GM12878 (cell line): ENCODE data around the gene RREB1. TPM values are rescaled to one million over a fixed set of nuclear protein-coding genes. Genes with fewer than 3 reads are reported as not detected.

Source experiments
- ATAC-seq: fragments of 200-7000 bp; cut with Tn5 transposase; 3 replicates; pipeline ENCODE4 v1.9.1; 2020; ENCODE audit warnings: mild to moderate bottlenecking, moderate library complexity
- BruUV-seq: library from RNA; stranded (reverse); fragments of 400-500 nt; replicated peaks from 2 replicates; lab custom pipeline; 2021; lab: Mats Ljungman, UMichigan
- CTCF ChIA-PET: fragments of 300-600 bp; sonication (Branson Sonifier 250); formaldehyde crosslinking; extraction: SDS; loops from one replicate; lab custom pipeline; 2021; ENCODE audit warnings: inconsistent platforms; lab: Yijun Ruan, JAX
- POLR2A ChIA-PET: fragments of 350-600 bp; formaldehyde crosslinking; extraction: SDS; loops from one replicate; lab custom pipeline; 2021; ENCODE audit warnings: inconsistent platforms; lab: Charles Lee
- RAD21 ChIA-PET: fragments of 300-600 bp; sonication (Branson Sonifier 250); formaldehyde crosslinking; loops from one replicate; lab custom pipeline; 2023; ENCODE audit warnings: antibody characterized with exemption; ENCODE audit not compliant: unreplicated experiment; lab: Charles Lee
- SMC1A ChIA-PET: fragments of 300-600 bp; sonication (Branson Sonifier 250); formaldehyde crosslinking; loops from one replicate; lab custom pipeline; 2023; ENCODE audit not compliant: unreplicated experiment, uncharacterized antibody; lab: Charles Lee
- DNase-seq: peaks from one replicate; pipeline ENCODE4 v3.0.0-alpha.2; 2011; ENCODE audit warnings: low read depth, low spot score
- FAIRE-seq: peaks from 3 replicates; lab custom pipeline; 2011; peaks lifted over from hg19 to GRCh38; lab: Jason Lieb, UNC
- H2AFZ ChIP-seq: 2 replicates; pipeline ENCODE4 v1.6.0; 2011; ENCODE audit warnings: low read depth, low read length, control low read depth; ENCODE audit not compliant: control insufficient read depth
- H3K27ac ChIP-seq: 2 replicates; pipeline ENCODE4 v1.5.1; 2011; ENCODE audit warnings: control low read depth; ENCODE audit not compliant: control insufficient read depth, insufficient read depth
- H3K27me3 ChIP-seq, 2 experiments: replicated peaks in 1 of 2; 2 replicates each; pipeline versions ENCODE4 v1.6.0 to v1.6.1; 2011; ENCODE audit warnings: low read length in 1 of 2; ENCODE audit not compliant: control insufficient read depth in 2 of 2, insufficient read depth in 2 of 2
- H3K36me3 ChIP-seq, 2 experiments: 2 replicates each; pipeline ENCODE4 v1.5.1; 2011; ENCODE audit warnings: low read length in 1 of 2; ENCODE audit not compliant: control insufficient read depth in 2 of 2, insufficient read depth in 2 of 2
- H3K4me1 ChIP-seq: 2 replicates; pipeline ENCODE4 v1.6.1; 2011; ENCODE audit warnings: mild to moderate bottlenecking, low read length, moderate library complexity, mixed read lengths; ENCODE audit not compliant: control insufficient read depth, insufficient read depth
- H3K4me2 ChIP-seq: 2 replicates; pipeline ENCODE4 v1.6.0; 2011; ENCODE audit warnings: control low read depth; ENCODE audit not compliant: control insufficient read depth, insufficient read depth
- H3K4me3 ChIP-seq: fragments of 200-600 bp; sonication (generic); 2 replicates; pipeline ENCODE4 v1.5.1; 2016
- H3K79me2 ChIP-seq: 2 replicates; pipeline ENCODE4 v1.6.0; 2011; ENCODE audit warnings: low read length; ENCODE audit not compliant: control insufficient read depth, insufficient read depth
- H3K9ac ChIP-seq: 2 replicates; pipeline ENCODE4 v1.8.0; 2011; ENCODE audit warnings: low read length, control low read depth, mixed read lengths; ENCODE audit not compliant: control insufficient read depth, insufficient read depth
- H3K9me3 ChIP-seq: replicated peaks from 3 replicates; pipeline ENCODE4 v1.5.1; 2011; ENCODE audit warnings: mild to moderate bottlenecking, low read length; ENCODE audit not compliant: control insufficient read depth, insufficient read depth
- H4K20me1 ChIP-seq: 2 replicates; pipeline ENCODE4 v1.6.0; 2011; ENCODE audit not compliant: control insufficient read depth, insufficient read depth
- BACH1 ChIP-seq: fragments of 450-650 bp; IDR thresholded peaks from 2 replicates; pipeline ENCODE4 v1.6.1; 2017; ENCODE audit warnings: mild to moderate bottlenecking, borderline replicate concordance
- BCLAF1 ChIP-seq: fragments of 450-650 bp; IDR thresholded peaks from 2 replicates; pipeline ENCODE4 v1.6.1; 2017; ENCODE audit warnings: antibody characterized with exemption, mild to moderate bottlenecking, moderate library complexity
- CEBPZ ChIP-seq: fragments of 150-350 bp; IDR thresholded peaks from 2 replicates; pipeline ENCODE4 v1.6.1; 2016; ENCODE audit warnings: low read depth, low read length
- HCFC1 ChIP-seq: fragments of 150-350 bp; IDR thresholded peaks from 2 replicates; pipeline ENCODE4 v1.6.1; 2014; ENCODE audit warnings: low read length
- PAX8 ChIP-seq: fragments of 450-650 bp; IDR thresholded peaks from 2 replicates; pipeline ENCODE4 v1.6.1; 2017; ENCODE audit warnings: mild to moderate bottlenecking, moderate library complexity
- PBX3 ChIP-seq: IDR thresholded peaks from 2 replicates; pipeline ENCODE4 v1.6.1; 2011; ENCODE audit warnings: mild to moderate bottlenecking, low read depth, low read length, moderate library complexity; ENCODE audit not compliant: insufficient replicate concordance
- POLR2AphosphoS2 ChIP-seq: IDR thresholded peaks from 2 replicates; pipeline ENCODE4 v1.6.1; 2011; ENCODE audit warnings: low read depth, mild to moderate bottlenecking, low read length, improper control_type of control experiment, moderate library complexity
- POU2F2 ChIP-seq: IDR thresholded peaks from 3 replicates; pipeline ENCODE4 v1.6.1; 2011; ENCODE audit warnings: low read depth, mild to moderate bottlenecking, low read length, borderline replicate concordance
- STAT3 ChIP-seq: IDR thresholded peaks from 2 replicates; pipeline ENCODE4 v1.6.1; 2011; ENCODE audit warnings: low read depth, low read length, improper control_type of control experiment
- YY1 ChIP-seq: IDR thresholded peaks from 2 replicates; pipeline ENCODE4 v1.6.1; 2011; ENCODE audit warnings: low read depth, mild to moderate bottlenecking, low read length
- WGBS: methylation state at CpG from one replicate; pipeline ENCODE4 v1.1.6; 2016; ENCODE audit warnings: low lambda C conversion rate; ENCODE audit not compliant: insufficient replicate concordance, insufficient coverage; ENCODE audit errors: missing lambda C conversion rate; 5-methylcytosine and 5-hydroxymethylcytosine counted together
- in situ Hi-C: fragments of 300-500 bp; cut with MboI; formaldehyde crosslinking; loops from 9 replicates; pipeline ENCODE4 v1.14.3; 2018; ENCODE audit warnings: mixed read lengths
- intact Hi-C: fragments of 100-400 bp; cut with micrococcal nuclease; formaldehyde crosslinking; loops from one replicate; pipeline ENCODE4 v1.14.2; 2022; ENCODE audit not compliant: unreplicated experiment
- polyA plus RNA-seq, 11 experiments: library from polyadenylated mRNA; depleted of rRNA in 4 of 11; unstranded in 6 of 11; stranded (reverse) in 5 of 11; fragments of >200 nt; fragmentation: Nextera tagmentation in 4 of 11; fragmentation: Illumina TruSeq in 1 of 11; extraction: Ambion mirVana in 4 of 11; extraction: Trizol in 1 of 11; gene quantifications; 1 replicate in 1 of 11; 2 replicates in 10 of 11; pipeline versions ENCODE4 v1.2.1 to v1.2.3, GENCODE V29; 2011 to 2016; ENCODE audit warnings: inconsistent platforms in 2 of 11, missing spikeins in 2 of 11, low read depth in 1 of 11
- total RNA-seq, 4 experiments: library from RNA; depleted of rRNA in 3 of 4; stranded (reverse); fragments of >200 nt in 3 of 4; fragmentation: Illumina TruSeq in 1 of 4; extraction: Trizol in 1 of 4; gene quantifications; 2 replicates each; pipeline versions ENCODE4 v1.2.1 to v1.2.3, GENCODE V29; 2013 to 2021
- TF ChIP-seq, protein P1 (sequence below): fragments of 450-650 bp; IDR thresholded peaks from 2 replicates; pipeline ENCODE4 v1.6.1; 2017; ENCODE audit warnings: mild to moderate bottlenecking, low read depth, inconsistent platforms; ENCODE audit not compliant: poor library complexity, severe bottlenecking

RREB1 gene
- total and polyA plus RNA-seq, 10 of the 15 experiments (the other 5 are each of a cell fraction or from before 2014, with no cell fraction given), result 1.9 to 30.3 (median 8.6) TPM

DNA sequence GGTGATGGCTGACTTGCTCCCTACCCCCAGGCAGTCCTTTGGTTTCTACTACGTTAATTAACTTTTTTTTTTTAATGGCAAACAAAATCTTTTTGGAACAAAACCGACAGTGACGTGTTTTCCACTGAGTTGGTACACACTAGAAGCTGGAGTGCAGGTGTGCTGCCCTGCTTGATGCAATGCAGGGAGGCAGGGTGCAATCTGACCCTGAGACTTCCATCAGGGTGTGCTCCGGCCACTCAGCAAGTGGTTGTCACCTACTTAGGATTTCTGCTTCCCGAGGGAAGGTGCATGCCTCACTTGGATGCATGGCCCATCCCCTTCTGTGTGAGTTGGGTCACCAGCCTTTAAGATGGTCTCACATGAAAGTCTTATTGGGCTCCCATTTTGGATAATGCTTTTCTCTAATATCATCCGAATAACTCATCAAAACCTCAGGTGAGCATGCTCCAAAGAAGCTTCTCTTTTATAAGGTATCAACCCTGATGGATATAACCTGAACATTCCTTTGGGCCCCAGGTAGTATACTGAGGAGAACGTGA, 14.0 kb downstream of the RREB1 start:
- SMC1A ChIA-PET, result interaction anchor here (1.0 to 2.1 kb wide), 6 partner anchors 9 to 16 kb away, joined by 3 to 7 read pairs (median 5); no protein-coding TSS in a partner anchor
- DNase-seq (no peak), ATAC-seq (no peak), FAIRE-seq (no peak)
- Histone ChIP-seq H3K4me2 (no peak overlapping the region), H2AFZ (no peak overlapping the region), H3K4me3 (no peak overlapping the region), H3K36me3 (peaks cover 9 to 22% of the 10 kb centered on the region in 2 experiments), H3K9me3 (no peaks in the 10 kb centered on the region; the same call in 2 of the 3 replicates), H3K4me1 (peaks cover 8% of the 10 kb centered on the region; the same call in 1 of the 2 replicates), H4K20me1 (peaks cover 17% of the 10 kb centered on the region), H3K79me2 (peaks cover 93% of the 10 kb centered on the region), H3K27me3 (no peaks in the 10 kb centered on the region), H3K9ac (no peak overlapping the region), H3K27ac (no peak overlapping the region)
- POLR2A ChIA-PET, result interaction anchor here (0.6 to 1.3 kb wide), 2 partner anchors 11 to 14 kb away, joined by 3 read pairs; no protein-coding TSS in a partner anchor
- WGBS, result 98% methylated on average over 7 of the region's 7 CpGs
- intact Hi-C loops (no loop called here), in situ Hi-C loops (no loop called here)
- CTCF ChIA-PET, result no interaction called here
- RAD21 ChIA-PET, result no interaction called here
- BruUV-seq, result no TSS peak
- TF ChIP-seq PBX3, result no peak
- no peak for TF ChIP-seq PAX8
- no peak for TF ChIP-seq POU2F2
- no peak for TF ChIP-seq BCLAF1
- TF ChIP-seq HCFC1, result no peak
- TF ChIP-seq POLR2AphosphoS2, result no peak
- no peak for TF ChIP-seq STAT3
- TF ChIP-seq BACH1, result no peak
- no peak for TF ChIP-seq YY1
- TF ChIP-seq, protein P1, sequence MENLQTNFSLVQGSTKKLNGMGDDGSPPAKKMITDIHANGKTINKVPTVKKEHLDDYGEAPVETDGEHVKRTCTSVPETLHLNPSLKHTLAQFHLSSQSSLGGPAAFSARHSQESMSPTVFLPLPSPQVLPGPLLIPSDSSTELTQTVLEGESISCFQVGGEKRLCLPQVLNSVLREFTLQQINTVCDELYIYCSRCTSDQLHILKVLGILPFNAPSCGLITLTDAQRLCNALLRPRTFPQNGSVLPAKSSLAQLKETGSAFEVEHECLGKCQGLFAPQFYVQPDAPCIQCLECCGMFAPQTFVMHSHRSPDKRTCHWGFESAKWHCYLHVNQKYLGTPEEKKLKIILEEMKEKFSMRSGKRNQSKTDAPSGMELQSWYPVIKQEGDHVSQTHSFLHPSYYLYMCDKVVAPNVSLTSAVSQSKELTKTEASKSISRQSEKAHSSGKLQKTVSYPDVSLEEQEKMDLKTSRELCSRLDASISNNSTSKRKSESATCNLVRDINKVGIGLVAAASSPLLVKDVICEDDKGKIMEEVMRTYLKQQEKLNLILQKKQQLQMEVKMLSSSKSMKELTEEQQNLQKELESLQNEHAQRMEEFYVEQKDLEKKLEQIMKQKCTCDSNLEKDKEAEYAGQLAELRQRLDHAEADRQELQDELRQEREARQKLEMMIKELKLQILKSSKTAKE, result no peak
- no peak for TF ChIP-seq CEBPZ
